Activated T-cell treated with anti-CD3 and anti-CD28 coated beads, Interleukin-2, amount 50 U/mL, for 72 hours (primary cell): ENCODE data around the gene DSCAML1. TPM values are rescaled to one million over a fixed set of nuclear protein-coding genes. Genes with fewer than 3 reads are reported as not detected.
"Not testable (repeated sequence)": the region's sequence is repeated elsewhere in the genome, so short reads cannot be mapped to it uniquely, and the experiment has no call there.

Source experiments
- ATAC-seq, 2 donors: fragments of 150-1000 bp; cut with Tn5 transposase; replicated peaks in 1 of 2; 2 replicates each; pipeline ENCODE4 v1.10.0; 2021; ENCODE audit warnings: moderate library complexity in 2 of 2, mild to moderate bottlenecking in 1 of 2
- DNase-seq, 2 donors: peaks; one replicate each; pipeline ENCODE4 v3.0.0; 2021 to 2022; ENCODE audit warnings: mixed read lengths in 1 of 2
- H3K27ac Mint-ChIP-seq: one replicate; pipeline ENCODE4 v1.8.0; 2022; ENCODE audit warnings: mild to moderate bottlenecking, moderate library complexity, mixed read lengths
- H3K27me3 Mint-ChIP-seq: one replicate; pipeline ENCODE4 v1.8.0; 2022; ENCODE audit warnings: low read depth, mixed read lengths
- H3K36me3 Mint-ChIP-seq, 2 donors: one replicate each; pipeline ENCODE4 v1.8.0; 2022; ENCODE audit warnings: mixed read lengths in 2 of 2, mild to moderate bottlenecking in 1 of 2; ENCODE audit not compliant: insufficient read depth in 2 of 2
- H3K4me1 Mint-ChIP-seq: one replicate; pipeline ENCODE4 v1.8.0; 2022; ENCODE audit warnings: low read depth, mixed read lengths
- H3K4me3 Mint-ChIP-seq, 2 donors: one replicate each; pipeline ENCODE4 v1.8.0; 2022; ENCODE audit warnings: mild to moderate bottlenecking in 2 of 2, mixed read lengths in 2 of 2, moderate library complexity in 2 of 2
- H3K9me3 Mint-ChIP-seq, 2 donors: one replicate each; pipeline ENCODE4 v1.8.0; 2022; ENCODE audit warnings: mixed read lengths in 2 of 2
- total RNA-seq, 2 donors: library from RNA; stranded (reverse); gene quantifications; one replicate each; pipeline ENCODE4 v1.2.3, GENCODE V29; 2022

DSCAML1 gene
- total RNA-seq, 2 donors from 2014 or later = 1.5 to 2.5 TPM

DNA sequence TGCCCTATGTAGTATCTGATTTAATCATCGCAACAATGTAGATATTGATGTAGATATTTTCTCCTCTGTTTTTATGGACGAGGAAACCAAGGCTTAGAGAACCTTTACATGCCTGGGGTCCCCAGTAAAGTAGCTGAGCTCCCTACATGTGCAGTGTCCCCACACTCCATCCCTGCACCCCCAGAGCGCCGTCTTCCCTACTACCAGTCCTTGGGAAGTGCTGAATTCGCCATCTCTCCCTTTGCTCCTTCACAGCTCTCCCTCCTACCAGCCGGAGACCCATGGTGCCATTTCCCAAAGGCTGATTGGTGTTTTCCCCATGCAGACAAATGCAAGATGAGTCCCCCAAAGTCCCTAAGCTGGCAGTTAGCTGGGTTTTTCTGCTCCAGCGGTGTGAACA, 383.4 kb downstream of the DSCAML1 start:
- H3K4me1 Mint-ChIP-seq = no peaks in the 10 kb centered on the region
- DNase-seq (no peak), ATAC-seq (no peak)
- no peaks in the 10 kb centered on the region for H3K36me3 Mint-ChIP-seq
- no peaks in the 10 kb centered on the region for H3K9me3 Mint-ChIP-seq
- H3K27me3 Mint-ChIP-seq = peaks cover 6% of the 10 kb centered on the region
- H3K27ac Mint-ChIP-seq = no peak overlapping the region
- no peak overlapping the region for H3K4me3 Mint-ChIP-seq

DNA sequence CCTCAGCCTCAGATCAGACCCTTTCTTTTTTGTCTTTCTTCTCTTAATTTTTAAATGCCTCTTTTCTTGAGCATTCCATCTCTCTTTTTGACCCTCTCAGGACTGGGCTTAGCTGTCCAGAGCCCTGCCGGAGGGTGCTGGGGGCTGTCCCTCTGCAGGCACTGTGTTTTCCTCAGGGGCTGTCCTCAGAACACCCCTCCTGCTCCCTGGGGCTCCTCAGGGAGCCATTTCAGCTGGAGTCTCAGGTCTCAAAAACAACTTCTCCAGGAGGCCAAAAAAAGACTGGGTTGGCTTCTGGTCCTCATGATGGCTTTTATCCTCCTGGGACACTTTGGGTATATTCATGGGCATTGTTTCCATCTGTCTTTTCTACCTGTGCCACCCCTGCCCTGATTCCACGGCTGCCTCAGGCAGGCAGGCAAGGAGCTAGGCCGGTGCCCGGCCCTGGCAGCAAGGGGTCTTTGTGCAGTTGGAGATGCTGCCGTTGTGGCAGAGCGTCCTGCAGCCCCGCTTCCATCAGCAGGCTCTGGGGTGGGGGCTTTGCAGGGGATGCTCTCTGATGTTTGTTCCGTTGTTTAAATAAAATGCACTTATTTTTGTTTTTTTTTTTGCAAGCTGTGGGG, 384.3 kb downstream of the DSCAML1 start:
- Mint-ChIP-seq H3K9me3 (no peaks in the 10 kb centered on the region), H3K4me1 (no peaks in the 10 kb centered on the region), H3K27me3 (peaks cover 5% of the 10 kb centered on the region), H3K27ac (no peak overlapping the region), H3K36me3 (no peaks in the 10 kb centered on the region), H3K4me3 (no peak overlapping the region)
- DNase-seq (no peak), ATAC-seq (no peak)

DNA sequence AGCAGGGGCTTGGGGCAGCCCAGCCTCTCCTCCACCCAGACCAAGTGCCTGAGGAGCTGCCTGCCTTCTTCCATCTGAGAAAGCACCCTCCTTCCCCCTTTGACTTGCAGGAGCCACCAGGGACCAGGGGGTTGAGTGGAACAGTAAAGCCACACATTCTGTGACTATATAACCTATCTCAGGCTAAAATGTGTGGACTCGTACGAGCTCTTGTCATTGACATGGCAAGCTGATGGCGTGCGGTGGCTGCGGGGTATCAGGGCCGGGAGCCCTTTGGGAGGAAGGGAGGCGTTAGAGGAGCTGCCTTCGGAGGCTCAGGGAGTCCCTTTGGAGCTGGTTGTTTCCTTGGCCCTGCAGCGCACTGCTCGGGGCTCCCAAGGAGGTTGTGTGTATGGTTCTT, 384.8 kb downstream of the DSCAML1 start:
- no peak for DNase-seq
- no peak for ATAC-seq

DNA sequence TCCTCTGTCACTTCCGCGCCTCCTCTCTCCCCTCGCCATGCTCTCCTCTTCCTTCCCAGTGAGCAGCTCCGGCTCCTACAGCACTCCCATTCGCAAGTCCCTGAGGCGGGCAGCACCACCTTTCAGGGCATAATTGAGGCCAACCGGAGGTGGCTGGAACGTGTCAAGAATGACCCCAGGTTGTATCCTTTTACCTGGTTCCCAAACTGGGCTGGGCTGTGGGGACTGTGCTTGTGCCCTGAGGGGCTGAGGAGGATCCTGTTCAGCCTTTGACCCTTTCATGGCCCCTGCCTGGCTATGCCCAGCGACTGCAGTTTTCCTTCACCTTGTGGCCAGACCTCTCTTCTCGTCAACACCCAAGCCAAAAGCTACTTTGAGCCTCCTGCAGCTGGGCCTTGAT, 385.3 kb downstream of the DSCAML1 start:
- DNase-seq (no peak), ATAC-seq (no peak)
- Mint-ChIP-seq H3K4me3 (no peak overlapping the region), H3K9me3 (no peaks in the 10 kb centered on the region), H3K4me1 (no peaks in the 10 kb centered on the region), H3K36me3 (no peaks in the 10 kb centered on the region), H3K27me3 (no peaks in the 10 kb centered on the region), H3K27ac (no peak overlapping the region)

More for the DNA sequence above, 384.8 kb downstream of the DSCAML1 start:
- H3K27me3 Mint-ChIP-seq = no peaks in the 10 kb centered on the region
- no peak overlapping the region for H3K4me3 Mint-ChIP-seq
- no peaks in the 10 kb centered on the region for H3K9me3 Mint-ChIP-seq
- H3K4me1 Mint-ChIP-seq = no peaks in the 10 kb centered on the region
- H3K36me3 Mint-ChIP-seq = no peaks in the 10 kb centered on the region
- H3K27ac Mint-ChIP-seq = no peak overlapping the region

DNA sequence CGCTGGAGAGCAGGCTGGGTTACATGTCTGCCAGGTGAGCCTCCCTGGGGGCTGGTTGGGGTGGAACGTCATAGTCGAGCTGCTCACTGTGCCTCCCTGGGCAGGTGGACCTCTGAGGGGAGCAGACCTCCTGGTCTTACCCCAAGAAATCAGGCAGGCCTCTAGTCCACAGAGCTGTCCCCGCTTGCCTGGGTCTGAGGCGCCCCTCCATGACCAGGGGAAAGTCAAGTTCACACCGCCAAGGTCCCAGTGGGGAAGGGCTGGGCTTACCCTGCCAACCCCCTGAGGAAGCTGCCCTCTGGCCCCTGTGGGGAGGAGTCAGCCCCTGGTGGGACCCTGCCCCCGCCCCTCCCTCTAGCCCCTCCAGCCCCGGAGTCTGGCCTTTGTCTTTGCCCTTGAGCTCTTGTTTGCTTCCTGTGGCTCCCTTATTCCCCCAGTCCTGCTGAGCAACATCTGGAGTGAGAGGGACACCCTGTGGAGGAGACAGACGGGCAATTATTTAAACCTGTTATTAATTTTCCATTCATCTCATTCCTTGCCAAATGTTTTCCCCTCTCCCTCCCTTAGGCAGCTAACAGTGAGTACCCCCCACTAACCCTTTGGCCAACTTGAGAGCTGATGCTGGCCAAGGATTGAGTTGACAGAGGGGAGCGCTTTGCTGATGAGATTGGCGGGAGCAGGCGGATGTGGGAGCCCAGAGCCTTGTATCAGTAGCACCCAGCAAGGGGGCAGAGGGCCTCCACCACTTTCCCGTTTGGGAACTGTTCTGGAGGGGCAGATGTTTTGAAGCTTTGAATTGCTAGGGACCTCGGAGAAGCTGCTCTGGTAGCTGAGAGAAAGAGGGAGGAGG, 385.9 kb downstream of the DSCAML1 start:
- H3K4me1 Mint-ChIP-seq = no peaks in the 10 kb centered on the region
- DNase-seq (no peak), ATAC-seq (no peak)
- no peaks in the 10 kb centered on the region for H3K9me3 Mint-ChIP-seq
- peaks cover 2% of the 10 kb centered on the region in 2 donors for H3K36me3 Mint-ChIP-seq
- H3K4me3 Mint-ChIP-seq = no peak overlapping the region
- H3K27ac Mint-ChIP-seq = no peak overlapping the region
- no peaks in the 10 kb centered on the region for H3K27me3 Mint-ChIP-seq

DNA sequence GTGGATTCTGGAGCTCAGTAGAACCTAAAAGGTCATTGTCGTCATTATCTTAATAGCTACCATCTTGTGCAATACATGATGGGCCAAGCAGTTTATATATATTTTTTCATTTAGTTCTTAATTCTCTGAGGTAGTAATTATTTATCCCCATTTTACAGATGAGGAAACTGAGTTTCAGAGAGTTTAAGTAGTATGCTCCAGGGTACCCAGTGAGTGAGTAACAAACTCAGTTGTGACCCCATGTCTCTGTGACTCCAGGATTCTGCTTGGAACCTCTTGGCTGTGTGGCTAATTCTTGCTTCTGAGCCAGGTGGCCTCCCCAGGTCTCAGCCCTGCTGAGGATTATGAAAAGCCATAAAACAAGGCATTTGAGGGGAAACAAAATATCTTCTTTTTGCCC, 386.8 kb downstream of the DSCAML1 start:
- peaks cover 7 to 11% of the 10 kb centered on the region in 2 donors for H3K36me3 Mint-ChIP-seq
- H3K4me1 Mint-ChIP-seq = no peaks in the 10 kb centered on the region
- no peak overlapping the region for H3K27ac Mint-ChIP-seq
- no peaks in the 10 kb centered on the region for H3K27me3 Mint-ChIP-seq
- no peak overlapping the region for H3K4me3 Mint-ChIP-seq
- H3K9me3 Mint-ChIP-seq = peaks cover 0 to 3% of the 10 kb centered on the region in 2 donors
- ATAC-seq (no peak), DNase-seq (no peak)

DNA sequence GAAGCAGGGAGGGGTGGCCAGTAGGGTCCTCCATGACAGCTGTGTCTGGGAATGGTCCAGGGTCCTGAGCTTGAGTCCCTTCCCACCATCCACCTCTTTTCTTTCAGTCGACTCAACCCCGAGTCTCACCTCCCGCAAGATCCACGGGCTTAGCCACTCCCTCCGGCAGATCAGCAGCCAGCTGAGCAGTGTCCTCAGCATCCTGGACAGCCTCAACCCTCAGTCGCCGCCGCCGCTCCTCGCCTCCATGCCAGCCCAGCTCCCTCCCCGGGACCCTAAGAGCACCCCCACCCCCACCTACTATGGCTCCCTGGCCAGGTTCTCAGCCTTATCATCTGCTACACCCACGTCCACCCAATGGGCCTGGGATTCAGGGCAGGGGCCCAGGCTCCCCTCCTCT, 387.5 kb downstream of the DSCAML1 start:
- Mint-ChIP-seq H3K9me3 (peaks cover 0 to 3% of the 10 kb centered on the region in 2 donors), H3K4me1 (no peaks in the 10 kb centered on the region), H3K36me3 (peaks cover 7 to 12% of the 10 kb centered on the region in 2 donors), H3K4me3 (no peak overlapping the region), H3K27ac (no peak overlapping the region), H3K27me3 (no peaks in the 10 kb centered on the region)
- DNase-seq = no peak
- ATAC-seq = no peak

DNA sequence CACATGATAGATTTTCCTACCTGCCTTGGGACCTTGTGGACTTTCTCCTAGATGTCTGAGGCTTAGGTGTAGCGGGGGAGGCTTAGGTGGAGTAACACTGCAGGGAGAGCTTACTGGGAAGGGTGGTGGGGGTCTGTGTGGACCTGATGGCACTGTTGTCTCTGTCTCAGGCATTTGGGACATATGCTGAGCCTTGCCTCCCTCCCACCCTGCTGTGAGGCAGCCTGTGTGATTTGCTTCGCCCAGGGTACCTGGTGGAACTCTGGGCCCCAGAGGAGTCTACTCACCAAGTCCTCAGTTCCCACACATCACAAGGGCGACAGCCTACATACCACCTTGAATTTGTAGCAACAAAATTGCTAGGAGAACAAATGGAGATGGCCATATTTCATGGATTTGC, 388.7 kb downstream of the DSCAML1 start:
- Mint-ChIP-seq H3K27me3 (no peaks in the 10 kb centered on the region), H3K4me1 (no peaks in the 10 kb centered on the region), H3K4me3 (no peak overlapping the region), H3K9me3 (peaks cover 0 to 3% of the 10 kb centered on the region in 2 donors), H3K36me3 (peaks cover 14 to 24% of the 10 kb centered on the region in 2 donors), H3K27ac (no peak overlapping the region)
- no peak for ATAC-seq
- no peak for DNase-seq

DNA sequence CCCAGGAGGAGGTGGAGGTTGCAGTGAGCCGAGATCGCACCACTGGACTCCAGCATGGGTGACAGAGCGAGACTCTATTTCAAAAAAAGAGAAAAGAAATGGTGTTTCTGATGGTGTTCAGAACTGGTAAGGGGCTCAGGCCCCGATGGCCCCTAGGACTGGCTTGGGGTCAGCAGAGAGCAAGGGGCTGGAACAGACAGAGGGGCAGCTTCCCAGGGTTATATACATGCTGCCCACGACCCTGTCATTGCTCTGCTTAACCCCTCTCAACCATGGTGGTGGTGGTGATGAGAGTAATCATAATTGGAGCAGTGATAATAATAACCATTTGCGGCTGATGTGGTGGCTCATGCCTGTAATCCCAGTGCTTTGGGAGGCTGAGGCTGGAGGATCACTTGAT, 390.0 kb downstream of the DSCAML1 start:
- no peaks in the 10 kb centered on the region for H3K27me3 Mint-ChIP-seq
- H3K36me3 Mint-ChIP-seq = peaks cover 16 to 27% of the 10 kb centered on the region in 2 donors
- peaks cover 2 to 3% of the 10 kb centered on the region in 2 donors for H3K9me3 Mint-ChIP-seq
- ATAC-seq = no peak
- no peak overlapping the region for H3K27ac Mint-ChIP-seq
- H3K4me3 Mint-ChIP-seq = no peak overlapping the region
- DNase-seq = no peak
- no peaks in the 10 kb centered on the region for H3K4me1 Mint-ChIP-seq

DNA sequence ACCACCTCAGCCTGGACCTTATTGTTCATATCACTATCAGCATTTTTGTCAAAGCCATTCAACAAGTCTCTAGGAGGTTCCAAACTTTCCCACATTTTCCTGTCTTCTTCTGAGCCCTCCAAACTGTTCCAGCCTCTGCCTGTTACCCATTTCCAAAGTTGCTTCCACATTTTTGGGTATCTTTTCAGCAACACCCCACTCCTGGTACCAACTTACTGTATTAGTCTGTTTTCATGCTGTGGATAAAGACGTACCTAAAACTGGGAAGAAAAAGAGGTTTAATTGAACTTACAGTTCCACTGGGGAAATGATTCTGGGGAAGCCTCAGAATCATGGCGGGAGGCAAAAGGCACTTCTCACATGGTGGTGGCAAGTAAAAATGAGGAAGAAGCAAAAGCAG, 391.1 kb downstream of the DSCAML1 start:
- ATAC-seq, H3K27me3 Mint-ChIP-seq, DNase-seq, H3K4me3 Mint-ChIP-seq, H3K9me3 Mint-ChIP-seq, H3K27ac Mint-ChIP-seq, H3K4me1 Mint-ChIP-seq: not testable (repeated sequence)
- H3K36me3 Mint-ChIP-seq = peaks cover 17 to 27% of the 10 kb centered on the region in 2 donors

DNA sequence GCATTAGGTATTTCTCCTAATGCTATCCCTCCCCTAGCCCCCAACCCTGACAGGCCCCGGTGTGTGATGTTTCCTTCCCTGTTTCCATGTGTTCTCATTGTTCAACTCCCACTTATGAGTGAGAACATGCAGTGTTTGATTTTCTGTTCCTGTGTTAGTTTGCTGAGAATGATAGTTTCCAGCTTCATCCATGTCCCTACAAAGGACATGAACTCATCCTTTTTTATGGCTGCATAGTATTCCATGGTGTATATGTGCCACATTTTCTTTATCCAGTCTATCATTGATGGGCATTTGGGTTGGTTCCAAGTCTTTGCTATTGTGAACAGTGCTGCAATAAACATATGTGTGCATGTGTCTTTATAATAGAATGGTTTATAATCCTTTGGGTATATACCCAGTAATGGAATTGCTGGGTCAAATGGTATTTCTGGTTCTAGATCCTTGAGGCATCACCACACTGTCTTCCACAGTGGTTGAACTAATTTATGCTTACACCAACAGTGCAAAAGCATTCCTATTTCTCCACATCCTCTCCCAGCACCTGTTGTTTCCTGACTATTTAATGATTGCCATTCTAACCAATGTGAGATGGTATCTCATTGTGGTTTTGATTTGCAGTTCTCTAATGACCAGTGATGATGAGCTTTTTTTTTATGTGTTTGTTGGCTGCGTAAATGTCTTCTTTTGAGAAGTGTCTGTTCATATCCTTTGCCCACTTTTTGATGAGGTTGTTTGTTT, 397.7 kb downstream of the DSCAML1 start:
- not testable (repeated sequence) for H3K9me3 Mint-ChIP-seq, DNase-seq, H3K27ac Mint-ChIP-seq, H3K4me3 Mint-ChIP-seq, ATAC-seq, H3K4me1 Mint-ChIP-seq, H3K27me3 Mint-ChIP-seq
- peaks cover 26 to 39% of the 10 kb centered on the region in 2 donors for H3K36me3 Mint-ChIP-seq

DNA sequence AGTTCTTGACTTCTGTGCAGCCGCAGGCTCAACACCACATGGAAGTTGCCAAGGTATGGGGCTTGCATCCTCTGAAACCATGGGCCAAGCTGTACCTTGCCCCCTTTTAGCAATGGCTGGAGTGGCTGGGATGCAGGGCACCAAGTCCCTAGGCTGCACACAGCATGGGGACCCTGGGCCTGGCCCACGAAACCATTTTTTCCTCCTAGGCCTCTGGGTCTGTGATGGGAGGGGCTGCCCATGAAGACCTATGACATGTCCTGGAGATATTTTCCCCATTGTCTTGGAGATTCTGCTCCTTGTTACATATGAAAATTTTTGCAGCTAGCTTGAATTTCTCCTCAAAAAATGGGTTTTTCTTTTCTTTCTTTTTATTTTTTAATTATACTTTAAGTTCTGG, 398.4 kb downstream of the DSCAML1 start:
- not testable (repeated sequence) for ATAC-seq, H3K27me3 Mint-ChIP-seq, DNase-seq, H3K27ac Mint-ChIP-seq, H3K4me1 Mint-ChIP-seq, H3K9me3 Mint-ChIP-seq, H3K4me3 Mint-ChIP-seq
- H3K36me3 Mint-ChIP-seq = peaks cover 21 to 33% of the 10 kb centered on the region in 2 donors

DNA sequence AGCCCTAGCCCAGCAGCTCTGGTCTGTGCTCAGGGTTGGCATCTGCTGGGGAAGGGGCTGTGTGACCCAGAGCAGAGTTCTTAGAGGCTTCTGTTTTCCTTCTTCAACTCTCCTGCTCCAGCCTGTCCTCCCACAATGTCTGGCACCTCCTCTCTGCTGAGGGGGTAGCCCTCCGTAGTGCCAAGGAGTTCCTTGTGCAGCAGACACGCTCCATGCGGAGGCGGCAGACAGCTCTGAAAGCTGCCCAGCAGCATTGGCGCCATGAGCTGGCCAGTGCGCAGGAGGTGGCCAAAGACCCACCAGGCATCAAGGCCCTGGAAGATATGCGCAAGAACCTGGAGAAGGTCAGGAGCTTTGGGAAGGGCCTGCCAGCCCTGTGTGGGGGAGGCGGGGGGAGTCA, 400.0 kb downstream of the DSCAML1 start:
- Mint-ChIP-seq H3K4me3 (no peak overlapping the region), H3K27me3 (no peaks in the 10 kb centered on the region), H3K27ac (no peak overlapping the region), H3K4me1 (no peaks in the 10 kb centered on the region), H3K36me3 (peaks cover 17 to 30% of the 10 kb centered on the region in 2 donors), H3K9me3 (peaks cover 0 to 2% of the 10 kb centered on the region in 2 donors)
- no peak for DNase-seq
- no peak for ATAC-seq
